ENCODE results near the gene AGBL4. TPM values are rescaled to one million over a fixed set of nuclear protein-coding genes. Genes with fewer than 3 reads are reported as not detected.
A peak's percentile ranks its signal among the peaks of the same experiment; 100 is the strongest.

AGBL4 gene
- total and polyA plus RNA-seq, 10 donors: 0.05 to 1.8 (median 0.32) TPM; not detected in 1

GRCh38 chr1:48908606-48909005, 1115.1 kb downstream of the AGBL4 start:
- TF ChIP-seq POLR2AphosphoS5 (IDR thresholded peaks at IDR 0.05): no peak
- TF ChIP-seq CTCF (IDR thresholded peaks at IDR 0.05 in 8 of 11, conservative IDR thresholded peaks at IDR 0.05 in 3 of 11): no peak
- TF ChIP-seq POLR2A (IDR thresholded peaks at IDR 0.05): no peak
- no peaks in the 10 kb centered on the region for H3K27me3 ChIP-seq (replicated peaks in 1 of 7)
- H3K4me3 ChIP-seq: no peak overlapping the region
- intact Hi-C loops (cut with DNase I; ENCODE audit: low total_unique reads): no loop called here
- H3K4me1 ChIP-seq: no peaks in the 10 kb centered on the region
- no peaks in the 10 kb centered on the region for H3K9me3 ChIP-seq
- H3K36me3 ChIP-seq: no peaks in the 10 kb centered on the region
- H3K27ac ChIP-seq: peak overlapping the region in 3 of 8 donors; percentile 4 to 21 (median 20)
- DNase-seq: no peak

- TF ChIP-seq POLR2A (IDR thresholded peaks at IDR 0.05) (no peak), POLR2AphosphoS5 (IDR thresholded peaks at IDR 0.05) (no peak), CTCF (IDR thresholded peaks at IDR 0.05 in 8 of 11, conservative IDR thresholded peaks at IDR 0.05 in 3 of 11) (no peak)
- Histone ChIP-seq H3K4me1 (no peaks in the 10 kb centered on the region), H3K4me3 (no peak overlapping the region), H3K27me3 (replicated peaks in 1 of 7) (no peaks in the 10 kb centered on the region), H3K27ac (peak overlapping the region in 3 of 8 donors; percentile 0 to 50 (median 39)), H3K9me3 (no peaks in the 10 kb centered on the region), H3K36me3 (no peaks in the 10 kb centered on the region)
- intact Hi-C loops (cut with DNase I; ENCODE audit: low total_unique reads): no loop called here
- no peak for DNase-seq
- 31 to 62% (median 40%) methylated on average over 1 of the region's 1 CpG for WGBS, 5 donors
Measured at GRCh38 chr1:48906729-48907128, 1117.0 kb downstream of the AGBL4 start.

- H3K27ac ChIP-seq: peak overlapping the region in 3 of 8 donors; percentile 0 to 50 (median 23)
- H3K4me1 ChIP-seq: no peaks in the 10 kb centered on the region
- TF ChIP-seq POLR2AphosphoS5 (IDR thresholded peaks at IDR 0.05): no peak
- TF ChIP-seq POLR2A (IDR thresholded peaks at IDR 0.05): no peak
- TF ChIP-seq CTCF (IDR thresholded peaks at IDR 0.05 in 8 of 11, conservative IDR thresholded peaks at IDR 0.05 in 3 of 11): no peak
- no peaks in the 10 kb centered on the region for H3K36me3 ChIP-seq
- no peaks in the 10 kb centered on the region for H3K9me3 ChIP-seq
- H3K4me3 ChIP-seq: no peak overlapping the region
- no peak for DNase-seq
- intact Hi-C loops (cut with DNase I; ENCODE audit: low total_unique reads): no loop called here
- H3K27me3 ChIP-seq (replicated peaks in 1 of 7): no peaks in the 10 kb centered on the region
- WGBS, 5 donors: 68 to 81% (median 78%) methylated on average over 1 of the region's 1 CpG
Measured at GRCh38 chr1:48906164-48906563, 1117.6 kb downstream of the AGBL4 start.

GRCh38 chr1:48903291-48903690, 1120.5 kb downstream of the AGBL4 start:
- Histone ChIP-seq H3K9me3 (no peaks in the 10 kb centered on the region), H3K36me3 (no peaks in the 10 kb centered on the region), H3K27ac (no peak overlapping the region), H3K4me1 (no peaks in the 10 kb centered on the region), H3K27me3 (replicated peaks in 1 of 7) (no peaks in the 10 kb centered on the region), H3K4me3 (no peak overlapping the region)
- WGBS, 5 donors: 63 to 92% (median 83%) methylated on average over 1 of the region's 1 CpG
- TF ChIP-seq POLR2A (IDR thresholded peaks at IDR 0.05) (no peak), POLR2AphosphoS5 (IDR thresholded peaks at IDR 0.05) (no peak), CTCF (IDR thresholded peaks at IDR 0.05 in 8 of 11, conservative IDR thresholded peaks at IDR 0.05 in 3 of 11) (no peak)
- no peak for DNase-seq
- intact Hi-C loops (cut with DNase I; ENCODE audit: low total_unique reads): no loop called here
